Measurements from ENCODE around the gene TUBA4B. TPM values are rescaled to one million over a fixed set of nuclear protein-coding genes. Genes with fewer than 3 reads are reported as not detected.

Gene TUBA4B
- total RNA-seq (2022; extraction: Qiagen RNA extraction; ENCODE audit: low read depth): 0.23 to 0.57 TPM (median 0.27 TPM) in 5 replicates

DNA sequence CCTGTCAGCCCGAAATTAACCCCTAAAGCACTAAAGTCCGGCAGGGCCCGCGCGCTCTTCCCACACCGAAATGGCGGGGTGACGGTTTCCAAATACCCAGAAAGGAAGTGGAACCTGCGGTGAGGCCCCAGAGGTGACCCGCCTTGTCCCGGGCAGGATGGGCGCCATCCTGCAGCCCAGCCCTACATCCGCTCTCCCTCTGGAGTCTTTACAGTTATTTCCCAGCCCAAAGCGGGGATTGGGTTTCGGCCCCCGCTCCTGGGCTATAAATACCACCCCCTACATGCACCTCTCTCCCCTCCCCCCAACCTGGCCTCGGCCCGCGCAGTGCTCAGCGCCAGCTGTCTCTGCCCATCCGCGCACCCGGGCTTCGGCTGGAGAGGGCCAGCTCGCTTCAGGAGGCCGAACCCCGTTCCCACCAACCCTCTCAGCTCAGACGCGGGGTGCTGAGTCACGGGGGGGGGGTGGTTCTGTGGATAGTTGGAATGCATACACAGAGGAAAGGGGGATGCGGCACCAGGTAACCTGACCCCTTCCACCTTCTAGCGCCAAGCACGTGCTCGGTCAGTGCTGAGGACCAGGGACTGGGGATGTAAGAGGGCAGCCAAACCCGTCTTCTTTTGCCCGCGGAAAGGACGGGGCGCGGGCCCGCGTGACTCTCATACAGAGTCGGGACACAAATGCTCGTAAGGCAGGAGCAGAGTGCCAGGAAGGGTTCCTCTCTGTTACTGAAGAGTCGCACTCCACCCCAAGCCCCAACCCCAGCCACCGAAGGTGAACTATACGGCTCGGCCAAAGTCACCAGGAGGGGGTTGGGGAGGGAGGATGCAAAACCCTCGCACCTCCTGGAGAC, at the start of gene TUBA4B:
Gene TUBA4B (plus strand): TSS at position 344 of the 853 bp plus-strand sequence. CDS start 165 bp downstream, at position 509.

DNA sequence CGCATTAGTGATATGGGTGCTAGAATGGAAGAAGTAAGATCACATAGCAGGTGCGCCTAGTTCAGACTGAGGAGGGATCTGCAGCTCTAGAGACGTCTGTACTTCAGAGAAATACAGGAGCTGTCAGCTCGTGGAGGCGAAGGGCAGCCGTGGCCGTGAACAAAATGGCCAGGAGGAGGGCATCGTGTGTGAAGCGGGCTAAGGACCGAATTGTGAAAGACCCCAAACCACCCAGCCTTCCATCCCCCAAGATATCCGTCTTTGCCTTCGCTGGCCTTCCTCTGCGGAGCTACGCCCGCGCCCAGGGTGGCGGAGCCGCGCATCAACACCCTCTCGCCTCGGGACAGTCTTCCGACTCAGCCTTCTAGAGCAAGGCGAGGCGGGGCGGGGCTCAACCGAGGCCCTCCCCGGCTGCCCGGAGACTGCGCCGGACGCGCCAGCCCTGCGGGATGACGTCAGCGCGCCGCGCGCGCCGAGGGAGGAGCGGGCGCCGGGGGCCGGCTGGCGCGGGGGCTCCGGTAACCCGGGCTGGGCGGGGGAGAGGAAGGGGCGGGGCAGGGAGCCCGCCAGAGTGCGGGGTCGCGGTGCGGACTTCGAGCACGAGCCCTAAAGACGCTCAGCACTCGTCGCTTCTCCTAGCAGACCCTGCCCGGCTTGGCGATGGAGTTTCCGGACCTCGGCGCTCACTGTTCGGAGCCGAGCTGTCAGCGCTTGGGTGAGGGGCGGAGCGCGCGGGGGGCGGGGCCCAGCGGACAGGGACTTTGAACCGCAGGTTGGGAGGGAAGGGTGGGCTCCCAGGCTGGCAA, 46.5 kb upstream of the TUBA4B start, which contains the start of gene ZFAND2B:
Gene ZFAND2B (plus strand): TSS at position 455 of the 806 bp plus-strand sequence. CDS start 206 bp downstream, at position 661.

DNA sequence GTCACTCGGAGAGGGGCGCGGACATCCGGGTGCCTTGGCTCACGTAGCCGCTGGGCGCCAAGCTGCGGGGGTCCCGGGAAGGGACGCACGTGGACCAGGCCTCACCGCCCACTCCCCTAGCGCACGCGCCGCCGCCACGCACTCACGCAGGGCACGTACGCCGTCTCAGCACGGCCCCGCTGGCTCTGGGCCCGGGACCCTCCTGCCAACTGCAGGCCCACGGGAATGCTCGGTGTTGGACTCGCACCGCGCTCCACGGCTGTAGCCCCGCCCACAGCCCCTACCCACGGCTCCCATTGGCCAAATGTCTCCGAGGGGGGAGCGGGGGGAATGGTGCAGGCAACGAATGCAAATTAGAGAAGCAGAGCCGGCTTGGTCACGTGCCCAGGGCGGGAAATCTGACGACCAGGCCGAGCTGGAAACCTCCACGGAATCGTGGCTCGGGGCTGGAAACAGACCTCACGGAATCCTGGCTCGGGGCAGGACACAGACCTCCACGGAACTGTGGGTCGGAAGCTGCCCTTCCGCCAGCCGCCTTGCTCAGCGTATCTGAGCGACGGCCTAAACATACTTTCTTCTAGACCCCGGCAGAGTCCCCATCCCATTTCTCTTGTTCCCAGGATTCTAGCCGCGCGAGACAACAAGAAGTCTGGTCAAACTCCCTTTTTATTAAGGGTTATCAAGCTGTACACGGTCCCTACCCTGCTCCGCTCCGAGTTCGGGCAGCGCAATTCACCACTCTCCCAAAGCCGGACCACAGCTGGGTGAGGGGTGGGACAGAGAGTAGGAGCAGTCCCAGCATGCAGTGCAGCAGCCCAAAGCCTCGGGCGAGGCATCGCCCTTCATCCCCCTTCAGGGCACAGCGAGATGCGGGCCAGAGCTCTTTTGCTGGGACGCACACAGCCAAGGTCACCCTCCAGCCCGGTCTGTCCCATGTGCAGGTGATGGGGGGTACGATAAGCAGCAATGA, 34.0 kb upstream of the TUBA4B start, which contains the start of gene ABCB6:
Gene ABCB6 (minus strand): TSS at position 227 of the 970 bp plus-strand sequence. CDS start 285 bp downstream, outside the sequence.

DNA sequence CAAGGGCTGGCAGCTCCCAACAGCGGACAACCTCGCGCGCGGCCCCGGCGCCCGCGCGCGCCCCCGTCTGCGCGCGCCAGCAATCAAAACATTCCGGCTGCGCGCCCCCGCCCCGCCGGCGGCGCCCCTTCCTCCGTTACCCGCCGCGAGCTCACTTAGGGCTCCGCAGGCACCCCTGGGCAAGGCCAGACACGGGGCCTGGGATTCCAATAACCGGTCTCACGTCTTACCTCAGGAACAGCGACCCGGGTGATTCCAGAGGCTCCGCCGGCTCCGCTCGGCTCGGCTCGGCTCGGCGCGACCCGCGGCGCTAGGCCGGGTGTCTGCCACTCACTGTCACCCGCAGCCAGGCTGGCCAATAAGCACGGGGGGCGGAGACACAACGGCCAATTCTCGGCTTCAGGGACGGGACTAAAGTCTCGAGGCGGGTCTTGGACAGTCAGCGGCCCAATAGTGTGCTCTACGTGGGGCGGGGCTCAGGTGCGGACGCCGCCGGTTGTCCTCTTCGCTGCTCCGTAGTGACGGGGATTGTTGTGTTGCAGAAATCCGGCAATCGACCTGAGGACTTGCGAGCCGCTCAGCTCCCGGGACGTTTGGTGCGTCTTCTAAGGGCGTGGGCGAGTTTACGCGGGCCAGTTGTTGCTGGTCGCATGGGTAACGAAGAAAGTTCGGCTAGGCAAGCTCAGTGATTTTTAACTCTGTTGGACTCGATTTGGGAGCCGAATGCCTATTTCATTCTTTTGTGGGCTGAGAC, 23.6 kb upstream of the TUBA4B start, which contains the start of the genes ANKZF1 and ATG9A:
Gene ANKZF1 (plus strand): TSS at position 502 of the 754 bp plus-strand sequence. CDS start 452 bp downstream, outside the sequence.
Gene ATG9A (minus strand): TSS at position 332 of the 754 bp plus-strand sequence. CDS start 1,612 bp downstream, outside the sequence.

DNA sequence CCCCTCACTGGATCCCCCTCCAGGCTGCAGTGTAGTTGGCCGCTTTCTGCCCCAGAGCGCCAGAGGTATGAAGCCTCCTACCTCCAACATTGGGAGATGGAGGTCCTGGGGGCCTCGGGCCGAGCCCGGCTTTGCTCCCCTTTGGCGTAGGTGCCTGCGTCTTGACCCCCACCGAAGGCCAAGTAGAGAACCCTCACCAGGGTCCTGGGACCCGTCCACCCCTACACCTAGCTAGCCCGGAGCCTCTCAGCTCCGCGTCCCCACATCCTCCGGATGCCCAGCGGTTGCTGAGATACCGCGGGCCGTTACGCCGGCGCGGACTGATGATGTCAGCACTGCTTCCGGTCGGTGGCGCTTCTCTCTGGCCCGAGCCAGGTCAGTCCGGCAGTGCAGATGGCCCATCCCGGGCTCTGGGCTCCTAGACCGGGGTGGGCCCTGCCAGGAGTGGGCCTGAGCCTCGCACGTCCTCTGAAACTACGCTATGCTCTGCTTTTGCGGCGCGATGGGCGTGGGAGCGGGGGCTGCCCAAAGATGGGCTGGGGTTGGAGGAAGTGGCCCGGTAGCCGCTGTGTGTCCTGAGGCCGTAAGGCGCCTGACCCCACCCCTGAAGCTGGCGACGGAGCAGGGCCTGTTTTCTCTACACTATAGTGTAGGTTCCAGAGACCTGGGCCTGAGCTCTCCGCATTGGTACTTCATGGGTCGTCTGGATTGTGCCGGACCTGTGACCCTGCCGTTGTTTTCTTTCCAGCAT, 7.7 kb upstream of the TUBA4B start, which contains the start of the genes GLB1L and STK16:
Gene GLB1L (minus strand): TSS at position 297 of the 751 bp plus-strand sequence. CDS start 1,871 bp downstream, outside the sequence.
Gene STK16 (plus strand): TSS at position 332 of the 751 bp plus-strand sequence. CDS start 521 bp downstream, outside the sequence.

DNA sequence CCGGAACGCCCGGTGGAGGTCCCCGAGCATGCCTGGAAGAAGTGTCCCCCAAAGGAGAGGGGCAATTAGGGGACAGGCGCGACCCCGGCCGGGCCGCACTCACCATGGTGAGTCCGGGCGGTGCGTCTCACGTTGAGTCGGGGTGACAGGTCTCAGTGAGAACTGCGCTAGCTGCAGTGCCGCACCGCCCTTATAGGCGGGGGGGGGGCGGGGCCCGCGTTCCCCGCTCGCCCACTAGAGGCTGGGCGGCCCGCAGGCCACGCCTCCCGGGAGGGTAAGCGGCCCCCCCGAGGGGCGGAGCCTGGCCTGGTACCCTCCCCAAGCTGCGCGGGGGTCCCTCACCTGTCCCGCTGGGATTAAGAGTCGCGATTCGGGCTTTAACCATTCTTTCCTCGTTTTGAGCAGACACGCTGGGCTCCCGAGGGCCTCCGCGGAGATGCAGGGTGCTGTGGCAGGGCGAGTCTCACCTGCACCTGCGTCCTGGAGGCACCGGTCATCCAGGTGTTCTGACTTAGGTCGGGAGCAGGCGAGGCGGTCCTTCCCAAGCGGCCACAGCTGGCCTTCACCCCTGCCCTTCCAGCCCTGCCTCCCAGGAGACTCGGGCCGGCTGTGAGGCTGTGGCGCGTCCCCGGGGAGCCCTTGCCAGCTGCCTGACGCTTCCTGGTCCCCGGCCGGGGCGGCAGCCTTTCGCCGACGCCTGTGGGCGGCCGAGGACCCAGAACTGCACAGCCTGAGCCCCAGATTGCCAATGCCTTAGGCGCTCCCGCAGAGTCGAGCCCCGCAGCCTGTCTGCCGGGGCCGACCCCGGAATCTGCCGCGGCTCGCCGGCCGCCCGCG, 928 bp downstream of the TUBA4B start, which contains the start of gene TUBA4A:
Gene TUBA4A (minus strand): TSS at position 166 of the 837 bp plus-strand sequence. CDS start 60 bp downstream, at position 106.

DNA sequence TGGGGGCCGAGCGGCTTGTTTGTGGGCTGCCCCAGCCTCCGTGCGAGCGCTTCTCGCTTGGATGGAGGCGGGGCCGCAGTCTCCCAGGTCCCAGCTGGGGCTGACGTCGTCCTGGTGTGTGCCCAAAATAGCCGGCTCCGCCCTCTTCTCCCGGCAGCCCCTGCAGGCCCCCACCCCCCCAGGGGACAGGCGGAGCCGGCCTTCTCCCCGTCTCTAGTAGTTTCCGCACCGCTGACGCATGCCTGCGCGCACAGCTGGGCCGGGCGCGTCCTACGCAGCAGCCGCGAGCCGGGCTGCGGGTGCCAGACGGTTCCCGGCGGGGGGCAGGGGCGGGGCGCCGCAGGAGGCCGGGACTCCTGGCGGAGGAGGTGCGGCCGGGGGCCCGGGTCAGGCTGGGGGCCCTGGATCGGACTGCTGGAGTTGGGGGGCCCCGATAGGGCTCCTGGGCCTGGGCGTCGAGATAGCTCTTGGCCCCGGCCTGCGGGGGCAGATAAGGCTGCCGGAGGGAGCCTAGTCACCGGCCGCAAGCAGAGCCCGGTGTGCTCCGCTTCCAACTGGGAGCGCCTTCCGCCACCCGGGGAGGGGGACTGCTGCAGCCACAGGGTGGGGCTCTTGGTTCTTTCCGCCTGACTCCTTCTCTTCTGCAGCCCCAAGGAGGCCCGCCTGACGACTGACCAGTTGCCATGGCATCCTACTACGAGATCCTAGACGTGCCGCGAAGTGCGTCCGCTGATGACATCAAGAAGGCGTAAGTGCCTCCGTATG, 26.3 kb downstream of the TUBA4B start, which contains the start of gene DNAJB2:
Gene DNAJB2 (plus strand): TSS at position 216 of the 765 bp plus-strand sequence. CDS start 468 bp downstream, at position 684.

DNA sequence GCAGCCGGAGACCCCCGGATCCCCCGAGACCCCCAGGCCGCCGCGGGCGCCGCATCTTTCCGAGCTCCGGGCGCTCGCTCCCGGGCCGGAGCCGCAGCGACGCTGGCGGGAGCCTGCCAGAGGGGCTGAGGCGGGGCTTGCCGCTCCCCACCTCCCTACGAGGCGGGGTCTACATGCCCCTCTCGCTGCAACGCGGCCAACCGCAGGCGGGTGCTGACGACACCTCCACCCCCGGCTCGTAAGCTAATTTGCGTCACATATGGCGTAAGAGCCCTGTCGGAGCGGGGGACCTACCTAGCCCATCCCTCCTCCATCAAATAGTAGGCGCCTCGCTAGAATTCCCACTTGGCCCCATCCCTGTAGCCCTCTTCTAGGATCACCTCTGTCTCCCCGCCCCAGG, 56.2 kb downstream of the TUBA4B start, which contains the start of gene PTPRN:
Gene PTPRN (minus strand): TSS at position 124 of the 400 bp plus-strand sequence. CDS start 69 bp downstream, at position 55.

Other genes starting within 250 kb of the TUBA4B start
- gene CFAP65, start 211.7 kb upstream of the TUBA4B start, total RNA-seq (2022; extraction: Qiagen RNA extraction; ENCODE audit: low read depth): 0.10 to 0.34 TPM (median 0.14 TPM) in 5 replicates
- 0.09 to 0.21 TPM (median 0.13 TPM) in 4 of 5 replicates, not detected in the other for gene IHH, start 192.3 kb upstream of the TUBA4B start, total RNA-seq (2022; extraction: Qiagen RNA extraction; ENCODE audit: low read depth)
- gene NHEJ1, start 92.4 kb upstream of the TUBA4B start, total RNA-seq (2022; extraction: Qiagen RNA extraction; ENCODE audit: low read depth): 14.2 to 17.9 TPM (median 15.0 TPM) in 5 replicates
- gene SLC23A3, start 83.2 kb upstream of the TUBA4B start, total RNA-seq (2022; extraction: Qiagen RNA extraction; ENCODE audit: low read depth): 0.37 to 0.72 TPM (median 0.44 TPM) in 5 replicates
- gene CNPPD1, start 76.3 kb upstream of the TUBA4B start, total RNA-seq (2022; extraction: Qiagen RNA extraction; ENCODE audit: low read depth): 35.6 to 47.6 TPM (median 44.4 TPM) in 5 replicates
- 63.3 to 90.6 TPM (median 87.4 TPM) in 5 replicates for gene RETREG2, start 75.0 kb upstream of the TUBA4B start, total RNA-seq (2022; extraction: Qiagen RNA extraction; ENCODE audit: low read depth)
- gene ZFAND2B, start 46.5 kb upstream of the TUBA4B start, total RNA-seq (2022; extraction: Qiagen RNA extraction; ENCODE audit: low read depth): 17.9 to 24.2 TPM (median 22.6 TPM) in 5 replicates
- 22.7 to 35.5 TPM (median 32.1 TPM) in 5 replicates for gene ABCB6, start 34.3 kb upstream of the TUBA4B start, total RNA-seq (2022; extraction: Qiagen RNA extraction; ENCODE audit: low read depth)
- gene ATG9A, start 23.6 kb upstream of the TUBA4B start, total RNA-seq (2022; extraction: Qiagen RNA extraction; ENCODE audit: low read depth): 42.0 to 54.7 TPM (median 49.5 TPM) in 5 replicates
- gene ANKZF1, start 23.4 kb upstream of the TUBA4B start, total RNA-seq (2022; extraction: Qiagen RNA extraction; ENCODE audit: low read depth): 16.9 to 25.9 TPM (median 21.0 TPM) in 5 replicates
- gene GLB1L, start 7.8 kb upstream of the TUBA4B start, total RNA-seq (2022; extraction: Qiagen RNA extraction; ENCODE audit: low read depth): 5.6 to 10.6 TPM (median 6.3 TPM) in 5 replicates
- 25.4 to 29.7 TPM (median 28.2 TPM) in 5 replicates for gene STK16, start 7.8 kb upstream of the TUBA4B start, total RNA-seq (2022; extraction: Qiagen RNA extraction; ENCODE audit: low read depth)
- gene TUBA4A, start 675 bp downstream of the TUBA4B start, total RNA-seq (2022; extraction: Qiagen RNA extraction; ENCODE audit: low read depth): 378 to 475 TPM (median 406 TPM) in 5 replicates
- 40.9 to 60.5 TPM (median 51.9 TPM) in 5 replicates for gene DNAJB2, start 26.1 kb downstream of the TUBA4B start, total RNA-seq (2022; extraction: Qiagen RNA extraction; ENCODE audit: low read depth)
- 0.86 to 2.1 TPM (median 0.92 TPM) in 5 replicates for gene PTPRN, start 56.2 kb downstream of the TUBA4B start, total RNA-seq (2022; extraction: Qiagen RNA extraction; ENCODE audit: low read depth)
- not detected in 5 replicates for gene RESP18, start 79.5 kb downstream of the TUBA4B start, total RNA-seq (2022; extraction: Qiagen RNA extraction; ENCODE audit: low read depth)
- gene DNPEP, start 134.7 kb downstream of the TUBA4B start, total RNA-seq (2022; extraction: Qiagen RNA extraction; ENCODE audit: low read depth): 52.1 to 66.4 TPM (median 56.1 TPM) in 5 replicates
- gene DES, start 165.1 kb downstream of the TUBA4B start, total RNA-seq (2022; extraction: Qiagen RNA extraction; ENCODE audit: low read depth): 0.05 to 0.17 TPM in 2 of 5 replicates, not detected in the others
- 5.0 to 7.9 TPM (median 6.9 TPM) in 5 replicates for gene SPEG, start 181.6 kb downstream of the TUBA4B start, total RNA-seq (2022; extraction: Qiagen RNA extraction; ENCODE audit: low read depth)
- 35.2 to 40.5 TPM (median 38.8 TPM) in 5 replicates for gene GMPPA, start 245.6 kb downstream of the TUBA4B start, total RNA-seq (2022; extraction: Qiagen RNA extraction; ENCODE audit: low read depth)

All from A549 treated with CpdA at 1 μM for 4 hours (cell line).